ENCODE data around the gene MBD2.

MBD2 gene

DNA sequence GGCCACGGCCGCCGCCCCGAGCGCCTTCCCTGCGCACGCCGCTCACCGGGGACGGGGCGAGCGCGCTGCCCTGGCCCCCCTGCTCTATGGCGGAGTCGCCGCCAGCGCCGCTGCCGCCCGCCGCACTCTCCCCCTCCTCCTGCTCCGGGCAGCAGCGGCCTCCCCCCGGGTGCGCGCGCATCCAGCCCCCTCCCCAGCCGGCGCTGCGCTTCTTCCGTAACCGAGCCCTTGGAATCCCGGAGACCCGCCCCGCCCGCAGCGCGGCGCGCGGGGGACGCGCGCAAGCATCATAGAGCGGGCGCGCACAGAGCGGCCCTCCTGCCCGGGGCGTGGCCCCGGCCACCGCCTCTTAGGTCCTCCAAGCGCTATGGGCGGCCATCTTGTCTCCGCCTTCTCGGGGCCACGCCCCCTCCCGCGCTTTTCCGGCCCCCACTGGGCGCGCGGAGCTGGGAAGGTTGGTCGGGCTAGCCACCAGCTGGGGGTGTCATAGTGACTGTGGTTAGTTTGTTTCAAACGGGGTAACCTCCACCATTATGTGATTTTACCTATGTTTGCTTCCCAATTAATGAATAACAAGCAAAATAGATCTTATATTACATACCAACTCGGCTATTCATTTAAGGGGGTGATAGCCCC lies at the start of gene MBD2 (continued):
- no peak for TF ChIP-seq ZSCAN4 (tag by site-specific recombination; IDR thresholded peaks at IDR 0.05)
- peak; percentile 74; the same call in 1 of the 2 replicates for TF ChIP-seq ZNF341 (tag by site-specific recombination; IDR thresholded peaks at IDR 0.05; ENCODE audit: low read depth)
- peak; percentile 55; the same call in 1 of the 2 replicates for TF ChIP-seq CTCF (tag by site-specific recombination; IDR thresholded peaks at IDR 0.05)
- TF ChIP-seq PATZ1 (tag by site-specific recombination; IDR thresholded peaks at IDR 0.05) = peak; percentile 92
- no peak for TF ChIP-seq ZBTB20 (tag by site-specific recombination; IDR thresholded peaks at IDR 0.05)
- 0 out of 2 replicates have a peak, but pooled peaks have one; percentile 29 for TF ChIP-seq PBX3 (CRISPR knock-in tag; IDR thresholded peaks at IDR 0.05)
- no peak for TF ChIP-seq ZNF777 (tag by site-specific recombination; IDR thresholded peaks at IDR 0.05; ENCODE audit: borderline replicate concordance)
- peak; percentile 47; the same call in 1 of the 2 replicates for TF ChIP-seq ZNF335 (tag by site-specific recombination; conservative IDR thresholded peaks at IDR 0.05)
- peak; percentile 93 for TF ChIP-seq KLF8 (tag by site-specific recombination; IDR thresholded peaks at IDR 0.05)
- peak; percentile 35; the same call in 1 of the 2 replicates for TF ChIP-seq ZNF629 (tag by site-specific recombination; IDR thresholded peaks at IDR 0.05)
- peak; percentile 98 for TF ChIP-seq KLF9 (tag by site-specific recombination; IDR thresholded peaks at IDR 0.05; ENCODE audit: low read depth)
- peak; percentile 57; the same call in 1 of the 2 replicates for TF ChIP-seq ZNF76 (tag by site-specific recombination; IDR thresholded peaks at IDR 0.05; ENCODE audit: borderline replicate concordance, low read depth)
- no peak for TF ChIP-seq ZNF658 (tag by site-specific recombination; IDR thresholded peaks at IDR 0.05)
- peak; percentile 94 for TF ChIP-seq PRDM10 (tag by site-specific recombination; IDR thresholded peaks at IDR 0.05)
- TF ChIP-seq HIC1 (tag by site-specific recombination; IDR thresholded peaks at IDR 0.05) = no peak
- 0 out of 2 replicates have a peak, but pooled peaks have one; percentile 38 for TF ChIP-seq ZNF518A (tag by site-specific recombination; conservative IDR thresholded peaks at IDR 0.05; ENCODE audit: low read depth)
- no peak for TF ChIP-seq ZNF473 (tag by site-specific recombination; IDR thresholded peaks at IDR 0.05)
- TF ChIP-seq, protein P1, sequence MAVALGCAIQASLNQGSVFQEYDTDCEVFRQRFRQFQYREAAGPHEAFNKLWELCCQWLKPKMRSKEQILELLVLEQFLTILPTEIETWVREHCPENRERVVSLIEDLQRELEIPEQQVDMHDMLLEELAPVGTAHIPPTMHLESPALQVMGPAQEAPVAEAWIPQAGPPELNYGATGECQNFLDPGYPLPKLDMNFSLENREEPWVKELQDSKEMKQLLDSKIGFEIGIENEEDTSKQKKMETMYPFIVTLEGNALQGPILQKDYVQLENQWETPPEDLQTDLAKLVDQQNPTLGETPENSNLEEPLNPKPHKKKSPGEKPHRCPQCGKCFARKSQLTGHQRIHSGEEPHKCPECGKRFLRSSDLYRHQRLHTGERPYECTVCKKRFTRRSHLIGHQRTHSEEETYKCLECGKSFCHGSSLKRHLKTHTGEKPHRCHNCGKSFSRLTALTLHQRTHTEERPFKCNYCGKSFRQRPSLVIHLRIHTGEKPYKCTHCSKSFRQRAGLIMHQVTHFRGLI (tag by site-specific recombination; IDR thresholded peaks at IDR 0.05) = peak; percentile 71
- TF ChIP-seq ZFHX2 (tag by site-specific recombination; conservative IDR thresholded peaks at IDR 0.05) = peak; percentile 60

Measured in HEK293 (cell line).